HUES48 (cell line): Measurements from ENCODE around the gene C1orf21.

ENCODE experiments used
- H3K27ac ChIP-seq: one replicate; pipeline ENCODE4 v1.7.0; 2013; ENCODE audit warnings: low read depth, low read length, inconsistent platforms
- H3K27me3 ChIP-seq: 2 replicates; pipeline ENCODE4 v1.6.1; 2013; ENCODE audit warnings: mild to moderate bottlenecking, low read length; ENCODE audit not compliant: control insufficient read depth, insufficient read depth
- H3K36me3 ChIP-seq: 2 replicates; pipeline ENCODE4 v1.6.1; 2013; ENCODE audit warnings: low read length; ENCODE audit not compliant: control insufficient read depth, insufficient read depth
- H3K4me1 ChIP-seq: 2 replicates; pipeline ENCODE4 v1.6.1; 2013; ENCODE audit warnings: mild to moderate bottlenecking, low read length; ENCODE audit not compliant: control insufficient read depth, insufficient read depth
- H3K4me3 ChIP-seq: 2 replicates; pipeline ENCODE4 v1.5.1; 2013; ENCODE audit warnings: mild to moderate bottlenecking, low read depth, low read length
- H3K9ac ChIP-seq: 2 replicates; pipeline ENCODE4 v1.6.1; 2013; ENCODE audit warnings: mild to moderate bottlenecking, low read depth, low read length, moderate library complexity
- H3K9me3 ChIP-seq: 2 replicates; pipeline ENCODE4 v1.6.1; 2013; ENCODE audit warnings: low read length; ENCODE audit not compliant: control insufficient read depth, insufficient read depth

C1orf21 gene

GRCh38 chr1:184569106-184569505 is 182.3 kb downstream of the C1orf21 start:
- Histone ChIP-seq H3K27me3 (no peaks in the 10 kb centered on the region), H3K4me3 (no peak overlapping the region), H3K9ac (no peak overlapping the region), H3K36me3 (no peaks in the 10 kb centered on the region), H3K27ac (no peak overlapping the region), H3K9me3 (no peaks in the 10 kb centered on the region), H3K4me1 (peaks cover 2% of the 10 kb centered on the region)

GRCh38 chr1:184574588-184574987 is 187.8 kb downstream of the C1orf21 start:
- no peaks in the 10 kb centered on the region for H3K27me3 ChIP-seq
- H3K9ac ChIP-seq = no peak overlapping the region
- H3K9me3 ChIP-seq = no peaks in the 10 kb centered on the region
- H3K4me1 ChIP-seq = peaks cover 14% of the 10 kb centered on the region
- no peaks in the 10 kb centered on the region for H3K36me3 ChIP-seq
- H3K27ac ChIP-seq = no peak overlapping the region
- no peak overlapping the region for H3K4me3 ChIP-seq

DNA sequence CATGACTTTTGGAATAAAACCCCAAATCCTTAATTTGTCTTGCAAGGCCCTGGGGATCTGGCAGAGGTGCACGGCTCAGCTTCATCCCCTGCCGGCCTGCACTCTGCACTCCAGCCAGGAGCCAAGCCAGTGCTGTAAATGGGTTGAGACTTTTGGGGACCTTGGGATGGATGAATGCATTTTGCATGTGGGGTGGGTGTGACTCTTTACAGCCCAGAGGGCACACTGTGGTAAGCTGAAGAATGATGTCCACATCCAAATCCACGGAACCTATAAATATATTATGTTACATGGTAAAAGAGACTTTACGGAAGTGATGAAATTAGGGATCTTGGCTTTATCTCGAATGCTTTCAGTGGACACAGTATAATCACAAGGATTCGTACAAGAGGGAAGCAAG is 190.0 kb downstream of the C1orf21 start:
- Histone ChIP-seq H3K4me1 (peaks cover 14% of the 10 kb centered on the region), H3K9me3 (no peaks in the 10 kb centered on the region), H3K27me3 (no peaks in the 10 kb centered on the region), H3K4me3 (no peak overlapping the region), H3K27ac (no peak overlapping the region), H3K9ac (no peak overlapping the region), H3K36me3 (no peaks in the 10 kb centered on the region)

- Histone ChIP-seq H3K9ac (no peak overlapping the region), H3K4me3 (no peak overlapping the region), H3K9me3 (no peaks in the 10 kb centered on the region), H3K4me1 (peaks cover 14% of the 10 kb centered on the region), H3K27me3 (no peaks in the 10 kb centered on the region), H3K36me3 (no peaks in the 10 kb centered on the region), H3K27ac (no peak overlapping the region)
Measured at GRCh38 chr1:184577319-184577718, 190.5 kb downstream of the C1orf21 start.

DNA sequence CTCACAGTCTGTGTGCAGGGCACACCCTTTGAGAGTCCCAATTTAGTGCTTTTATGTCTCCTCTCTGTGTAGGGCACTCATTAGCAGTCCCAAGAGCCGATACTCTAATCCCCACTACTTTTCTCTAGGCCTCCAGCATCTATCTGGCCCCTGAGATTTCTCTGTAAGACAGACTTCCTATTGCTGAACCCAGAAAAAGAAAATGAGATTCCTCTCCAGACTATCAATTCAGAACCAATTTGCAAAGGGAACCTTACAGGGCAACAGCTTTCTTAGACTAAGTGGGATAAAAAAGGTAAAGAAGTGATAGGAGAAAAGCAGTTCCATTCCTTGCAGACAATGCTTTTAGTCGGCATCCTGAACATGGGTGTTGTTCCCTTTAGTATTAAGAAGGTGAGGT is 195.6 kb downstream of the C1orf21 start:
- Histone ChIP-seq H3K27me3 (no peaks in the 10 kb centered on the region), H3K27ac (peak overlapping the region; percentile 29), H3K36me3 (no peaks in the 10 kb centered on the region), H3K4me1 (0 out of 2 replicates have a peak, but pooled peaks cover 4% of the 10 kb centered on the region), H3K4me3 (no peak overlapping the region), H3K9ac (no peak overlapping the region), H3K9me3 (no peaks in the 10 kb centered on the region)

DNA sequence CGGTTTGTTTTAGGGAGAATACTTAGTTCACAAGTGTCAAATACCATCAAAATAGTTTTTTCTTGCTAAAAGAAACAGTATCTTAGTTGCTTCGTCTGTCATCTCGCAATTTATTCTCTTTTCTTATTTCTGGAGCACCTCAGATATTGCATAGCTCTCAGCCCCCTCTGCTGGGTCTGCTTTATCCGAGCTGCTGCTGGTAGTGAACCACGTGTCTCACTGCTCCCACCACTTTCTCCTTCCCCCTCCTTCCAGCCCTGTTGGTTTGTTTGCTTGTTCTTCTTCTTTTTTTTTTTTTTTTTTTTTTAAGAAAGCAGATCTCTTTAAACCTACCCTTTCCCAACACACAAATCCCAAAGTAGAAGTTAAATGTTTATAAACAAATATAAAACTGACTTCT is 197.0 kb downstream of the C1orf21 start:
- H3K9me3 ChIP-seq = no peaks in the 10 kb centered on the region

GRCh38 chr1:184588701-184589100 is 201.9 kb downstream of the C1orf21 start:
- Histone ChIP-seq H3K36me3 (peaks cover 8% of the 10 kb centered on the region; the same call in 1 of the 2 replicates), H3K9ac (no peak overlapping the region), H3K27me3 (no peaks in the 10 kb centered on the region), H3K4me3 (no peak overlapping the region), H3K9me3 (no peaks in the 10 kb centered on the region), H3K27ac (no peak overlapping the region), H3K4me1 (no peaks in the 10 kb centered on the region)

More for the DNA sequence above, 197.0 kb downstream of the C1orf21 start:
- Histone ChIP-seq H3K27me3 (no peaks in the 10 kb centered on the region), H3K27ac (no peak overlapping the region), H3K9ac (no peak overlapping the region), H3K4me3 (no peak overlapping the region), H3K36me3 (no peaks in the 10 kb centered on the region), H3K4me1 (0 out of 2 replicates have a peak, but pooled peaks cover 4% of the 10 kb centered on the region)

DNA sequence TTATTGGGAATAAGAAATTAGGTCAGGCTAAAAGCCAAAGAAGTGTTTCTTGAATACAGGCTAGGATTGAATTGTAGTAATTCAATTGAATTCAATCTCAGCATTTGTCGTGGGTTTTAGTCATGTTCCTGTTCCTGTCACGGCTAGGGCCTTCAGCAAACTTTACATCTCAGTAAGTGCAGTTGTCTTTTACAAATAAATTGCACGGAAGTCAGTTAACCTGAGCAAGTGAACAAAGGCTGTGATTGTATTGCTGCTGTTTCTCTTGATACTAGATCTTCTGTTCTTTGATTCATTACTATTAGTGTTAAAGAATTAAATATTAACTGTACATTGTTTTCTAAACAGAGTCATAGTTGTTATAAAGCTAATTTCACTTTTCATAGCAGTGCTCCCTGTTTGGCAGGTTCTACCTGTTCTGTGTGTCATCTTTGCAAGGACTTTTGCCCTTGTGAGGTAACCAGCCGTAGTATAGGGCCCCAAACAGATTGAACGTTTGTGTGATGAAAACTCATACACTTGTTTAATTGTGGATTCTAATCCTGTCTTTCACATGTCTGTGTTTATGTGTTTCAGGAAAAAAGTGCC is 203.4 kb downstream of the C1orf21 start:
- H3K27ac ChIP-seq = no peak overlapping the region
- no peak overlapping the region for H3K4me3 ChIP-seq
- H3K9ac ChIP-seq = no peak overlapping the region
- no peaks in the 10 kb centered on the region for H3K9me3 ChIP-seq
- no peaks in the 10 kb centered on the region for H3K27me3 ChIP-seq
- no peaks in the 10 kb centered on the region for H3K4me1 ChIP-seq
- H3K36me3 ChIP-seq = peaks cover 8% of the 10 kb centered on the region; the same call in 1 of the 2 replicates

DNA sequence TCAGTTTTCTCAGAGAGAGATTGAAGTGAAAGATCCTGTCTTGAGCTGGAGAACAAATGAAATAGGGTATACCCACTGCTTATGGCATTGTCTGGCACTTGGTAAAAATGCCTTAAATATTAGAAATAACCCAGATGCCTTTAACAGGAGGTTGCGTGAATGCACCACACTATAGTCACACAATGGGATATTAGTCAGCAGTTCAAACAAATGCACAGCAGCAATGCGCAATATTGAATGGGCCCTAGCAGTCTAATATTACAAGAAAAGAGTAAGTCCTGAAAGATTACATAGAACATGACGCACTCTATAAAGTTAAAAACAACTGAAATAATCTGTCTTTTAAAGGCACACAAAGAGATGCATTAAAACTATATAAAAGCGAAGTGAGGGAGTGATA is 206.8 kb downstream of the C1orf21 start:
- no peaks in the 10 kb centered on the region for H3K4me1 ChIP-seq
- peaks cover 8% of the 10 kb centered on the region; the same call in 1 of the 2 replicates for H3K36me3 ChIP-seq
- no peak overlapping the region for H3K27ac ChIP-seq
- no peaks in the 10 kb centered on the region for H3K27me3 ChIP-seq
- no peak overlapping the region for H3K4me3 ChIP-seq
- no peak overlapping the region for H3K9ac ChIP-seq
- no peaks in the 10 kb centered on the region for H3K9me3 ChIP-seq

DNA sequence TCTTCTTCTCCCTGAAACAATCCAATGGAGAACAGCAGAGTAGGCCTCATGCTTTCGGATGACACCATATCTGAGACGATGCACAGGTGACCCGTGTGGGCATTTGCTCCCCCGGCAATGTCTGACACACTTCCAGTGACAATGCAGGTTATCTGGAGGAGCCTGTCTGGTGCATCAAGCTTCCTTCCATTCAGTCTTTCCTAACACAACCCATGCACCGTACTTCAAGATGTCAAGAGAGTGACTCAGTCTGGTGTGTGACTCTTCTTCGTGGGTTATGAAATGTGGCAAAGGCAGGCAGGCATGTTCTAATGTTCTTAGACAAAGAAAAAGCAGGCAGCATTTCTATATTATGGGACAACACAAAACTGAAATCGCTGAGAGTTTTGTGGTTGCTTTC is 208.8 kb downstream of the C1orf21 start:
- no peaks in the 10 kb centered on the region for H3K4me1 ChIP-seq
- H3K4me3 ChIP-seq = no peak overlapping the region
- no peaks in the 10 kb centered on the region for H3K9me3 ChIP-seq
- H3K36me3 ChIP-seq = peaks cover 7% of the 10 kb centered on the region; the same call in 1 of the 2 replicates
- H3K27me3 ChIP-seq = no peaks in the 10 kb centered on the region
- H3K9ac ChIP-seq = no peak overlapping the region
- H3K27ac ChIP-seq = no peak overlapping the region

GRCh38 chr1:184596950-184597645 is 210.3 kb downstream of the C1orf21 start:
- Histone ChIP-seq H3K36me3 (no peaks in the 10 kb centered on the region), H3K27me3 (no peaks in the 10 kb centered on the region), H3K9me3 (no peaks in the 10 kb centered on the region), H3K4me3 (no peak overlapping the region), H3K4me1 (no peaks in the 10 kb centered on the region), H3K9ac (no peak overlapping the region), H3K27ac (no peak overlapping the region)
